PC-3 (cell line): Measurements from ENCODE around the gene SLC12A8. TPM values are rescaled to one million over a fixed set of nuclear protein-coding genes. Genes with fewer than 3 reads are reported as not detected.

ENCODE experiments used
- ATAC-seq: fragments of 200-7000 bp; cut with Tn5 transposase; 2 replicates; pipeline ENCODE4 v1.9.1; 2020; ENCODE audit warnings: mild to moderate bottlenecking, moderate library complexity
- BruUV-seq: library from RNA; stranded (reverse); fragments of 400-500 nt; replicated peaks from 2 replicates; lab custom pipeline; 2021; lab: Mats Ljungman, UMichigan
- CTCF ChIA-PET: fragments of 300-600 bp; sonication (Branson Sonifier 250); formaldehyde crosslinking; loops from one replicate; lab custom pipeline; 2022; ENCODE audit warnings: antibody characterized with exemption; lab: Charles Lee
- POLR2A ChIA-PET: fragments of 300-600 bp; sonication (Branson Sonifier 250); formaldehyde crosslinking; loops from one replicate; lab custom pipeline; 2022; ENCODE audit warnings: antibody characterized with exemption; ENCODE audit not compliant: unreplicated experiment; lab: Charles Lee
- DNase-seq: peaks from one replicate; pipeline ENCODE4 v3.0.0-alpha.2; 2015
- H2AFZ ChIP-seq: fragments of 300-600 bp; sonication (generic); 2 replicates; pipeline ENCODE4 v1.6.0; 2016; ENCODE audit warnings: antibody characterized with exemption, low read length
- H3F3A ChIP-seq: fragments of 300-600 bp; sonication (generic); one replicate; pipeline ENCODE4 v1.6.0; 2017; ENCODE audit warnings: antibody characterized with exemption, low read length, control low read depth, mild to moderate bottlenecking; ENCODE audit not compliant: unreplicated experiment
- H3K27ac ChIP-seq: fragments of 300-600 bp; sonication (generic); 2 replicates; pipeline ENCODE4 v1.5.1; 2016; ENCODE audit warnings: mild to moderate bottlenecking, low read length
- H3K27me3 ChIP-seq: fragments of 300-600 bp; sonication (generic); 2 replicates; pipeline ENCODE4 v1.6.1; 2016; ENCODE audit warnings: low read length, mixed read lengths
- H3K36me3 ChIP-seq: fragments of 300-600 bp; sonication (generic); 2 replicates; pipeline ENCODE4 v1.6.1; 2016; ENCODE audit warnings: low read depth, mixed run types, low read length, mixed read lengths
- H3K4me1 ChIP-seq: fragments of 300-600 bp; sonication (generic); 2 replicates; pipeline ENCODE4 v1.5.1; 2016; ENCODE audit warnings: low read length; ENCODE audit not compliant: insufficient read depth
- H3K4me2 ChIP-seq: fragments of 300-600 bp; sonication (generic); 2 replicates; pipeline ENCODE4 v1.6.0; 2016; ENCODE audit warnings: low read length
- H3K4me3 ChIP-seq: fragments of 300-600 bp; sonication (generic); 2 replicates; pipeline ENCODE4 v1.5.1; 2016; ENCODE audit warnings: mild to moderate bottlenecking, low read length, mixed read lengths
- H3K79me2 ChIP-seq: fragments of 300-600 bp; sonication (generic); 2 replicates; pipeline ENCODE4 v1.6.1; 2017; ENCODE audit warnings: low read length, mixed read lengths
- H3K9ac ChIP-seq: fragments of 300-600 bp; sonication (generic); 2 replicates; pipeline ENCODE4 v1.6.0; 2016; ENCODE audit warnings: mild to moderate bottlenecking, low read length
- H3K9me2 ChIP-seq: fragments of 300-600 bp; sonication (generic); replicated peaks from 2 replicates; pipeline ENCODE4 v1.6.1; 2016; ENCODE audit warnings: mixed run types, low read length, mixed read lengths
- H3K9me3 ChIP-seq: fragments of 300-600 bp; sonication (generic); 2 replicates; pipeline ENCODE4 v1.6.1; 2016; ENCODE audit warnings: low read length, mixed read lengths
- H4K20me1 ChIP-seq: fragments of 300-600 bp; sonication (generic); 2 replicates; pipeline ENCODE4 v1.6.1; 2016; ENCODE audit warnings: low read length, mixed read lengths
- CTCF ChIP-seq: fragments of 300-600 bp; sonication (generic); conservative IDR thresholded peaks from 2 replicates; pipeline ENCODE4 v1.5.1; 2017; ENCODE audit warnings: antibody characterized with exemption, low read depth, mild to moderate bottlenecking, low read length
- EZH2 ChIP-seq: fragments of 300-600 bp; sonication (generic); IDR thresholded peaks from one replicate; pipeline ENCODE4 v1.6.1; 2017; ENCODE audit warnings: antibody characterized with exemption, mild to moderate bottlenecking, low read length; ENCODE audit not compliant: unreplicated experiment
- EZH2phosphoT487 ChIP-seq: fragments of 300-600 bp; sonication (generic); IDR thresholded peaks from 2 replicates; pipeline ENCODE4 v1.6.1; 2018; ENCODE audit warnings: mild to moderate bottlenecking, antibody characterized with exemption, low read length, borderline replicate concordance
- intact Hi-C: fragments of 100-400 bp; cut with micrococcal nuclease; formaldehyde crosslinking; loops from 2 replicates; pipeline ENCODE4 v1.9.0; 2023
- total RNA-seq: library from RNA; depleted of rRNA; stranded (reverse); fragments of >200 nt; gene quantifications from 2 replicates; pipeline ENCODE4 v1.2.3, GENCODE V29; 2014

The SLC12A8 gene
- total RNA-seq, 1 experiment from 2014 or later: 11.0 TPM

- ChIA-PET CTCF (no interaction called here), POLR2A (no interaction called here)
- ATAC-seq (no peak), DNase-seq (no peak)
- no peak overlapping the region for H3K9ac ChIP-seq
- no peaks in the 10 kb centered on the region for H3K27me3 ChIP-seq
- no peak overlapping the region for H3K4me2 ChIP-seq
- no peak overlapping the region for H2AFZ ChIP-seq
- no peaks in the 10 kb centered on the region for H4K20me1 ChIP-seq
- H3K9me3 ChIP-seq: no peaks in the 10 kb centered on the region
- no peaks in the 10 kb centered on the region; the same call in 1 of the 2 replicates for H3K36me3 ChIP-seq
- TF ChIP-seq EZH2phosphoT487 (no peak), CTCF (no peak), EZH2 (no peak)
- H3K4me1 ChIP-seq: peaks cover 17% of the 10 kb centered on the region
- no TSS peak for BruUV-seq
- no peaks in the 10 kb centered on the region for H3K9me2 ChIP-seq
- H3K79me2 ChIP-seq: no peaks in the 10 kb centered on the region
- intact Hi-C loops: no loop called here
- H3F3A ChIP-seq: no peaks in the 10 kb centered on the region
- no peak overlapping the region for H3K4me3 ChIP-seq
- H3K27ac ChIP-seq: no peak overlapping the region
Measured at GRCh38 chr3:125077864-125078263, 134.7 kb downstream of the SLC12A8 start.

GRCh38 chr3:125076464-125076863 is 136.1 kb downstream of the SLC12A8 start:
- H3K4me3 ChIP-seq: no peak overlapping the region
- H2AFZ ChIP-seq: no peak overlapping the region
- H3K27ac ChIP-seq: no peak overlapping the region
- DNase-seq (no peak), ATAC-seq (no peak)
- no peak overlapping the region for H3K4me2 ChIP-seq
- H3K36me3 ChIP-seq: no peaks in the 10 kb centered on the region; the same call in 1 of the 2 replicates
- no peak overlapping the region for H3K9ac ChIP-seq
- no peaks in the 10 kb centered on the region for H3F3A ChIP-seq
- intact Hi-C loops: no loop called here
- CTCF ChIA-PET: no interaction called here
- no peaks in the 10 kb centered on the region for H4K20me1 ChIP-seq
- no peaks in the 10 kb centered on the region for H3K9me3 ChIP-seq
- BruUV-seq: no TSS peak
- H3K9me2 ChIP-seq: no peaks in the 10 kb centered on the region
- POLR2A ChIA-PET: no interaction called here
- H3K79me2 ChIP-seq: no peaks in the 10 kb centered on the region
- TF ChIP-seq EZH2phosphoT487: no peak
- no peak for TF ChIP-seq CTCF
- TF ChIP-seq EZH2: no peak
- H3K4me1 ChIP-seq: peaks cover 17% of the 10 kb centered on the region
- no peaks in the 10 kb centered on the region for H3K27me3 ChIP-seq

DNA sequence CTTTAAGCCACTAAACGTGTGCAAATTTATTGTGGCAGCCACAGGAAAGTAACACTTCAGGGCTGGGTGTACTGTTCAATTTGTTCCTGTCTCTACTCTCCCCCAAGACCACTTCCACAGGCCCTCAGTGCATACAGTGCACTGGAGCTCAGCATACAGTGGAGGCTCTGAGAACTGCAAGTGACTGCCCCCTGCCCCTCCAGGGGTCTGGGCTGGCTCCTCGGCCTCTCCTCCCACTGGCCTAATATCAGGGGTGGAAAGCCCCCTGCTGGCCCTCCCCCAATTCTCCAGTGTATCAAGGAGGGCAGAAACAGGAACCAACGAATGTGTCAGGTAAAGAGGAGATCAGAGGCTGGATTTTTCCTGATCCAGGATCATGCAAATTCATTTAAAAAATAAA is 136.8 kb downstream of the SLC12A8 start:
- Histone ChIP-seq H3F3A (no peaks in the 10 kb centered on the region), H3K79me2 (no peaks in the 10 kb centered on the region), H3K9me3 (no peaks in the 10 kb centered on the region), H3K4me1 (peaks cover 17% of the 10 kb centered on the region), H3K4me2 (no peak overlapping the region), H4K20me1 (no peaks in the 10 kb centered on the region), H3K9ac (no peak overlapping the region), H3K27ac (no peak overlapping the region), H2AFZ (no peak overlapping the region), H3K36me3 (no peaks in the 10 kb centered on the region; the same call in 1 of the 2 replicates), H3K4me3 (no peak overlapping the region), H3K9me2 (no peaks in the 10 kb centered on the region), H3K27me3 (no peaks in the 10 kb centered on the region)
- intact Hi-C loops: no loop called here
- ChIA-PET POLR2A (no interaction called here), CTCF (no interaction called here)
- no TSS peak for BruUV-seq
- ATAC-seq (no peak), DNase-seq (no peak)
- no peak for TF ChIP-seq EZH2
- TF ChIP-seq EZH2phosphoT487: no peak
- TF ChIP-seq CTCF: no peak
